ENCODE measurements around the gene ZSCAN10.
A peak's percentile ranks its signal among the peaks of the same experiment; 100 is the strongest.
"Not testable (repeated sequence)": the region's sequence is repeated elsewhere in the genome, so short reads cannot be mapped to it uniquely, and the experiment has no call there.

ZSCAN10 gene

GRCh38 chr16:3086596-3087242, 12.4 kb downstream of the ZSCAN10 start:
- no peak for DNase-seq (ENCODE audit: low read depth in 4 of 4, low spot score in 1 of 4)

- no peak for DNase-seq (ENCODE audit: low read depth in 4 of 4, low spot score in 1 of 4)
Observed at GRCh38 chr16:3085868-3086595, 13.1 kb downstream of the ZSCAN10 start.

GRCh38 chr16:3084969-3085670, 14.0 kb downstream of the ZSCAN10 start:
- DNase-seq (ENCODE audit: low read depth in 4 of 4, low spot score in 1 of 4), result no peak

- DNase-seq (ENCODE audit: low read depth in 4 of 4, low spot score in 1 of 4), result no peak
Observed at GRCh38 chr16:3084491-3084890, 14.6 kb downstream of the ZSCAN10 start.

- DNase-seq (ENCODE audit: low read depth in 4 of 4, low spot score in 1 of 4), result not testable (repeated sequence)
Observed at GRCh38 chr16:3083408-3083807, 15.7 kb downstream of the ZSCAN10 start.

GRCh38 chr16:3081957-3082356, 17.1 kb downstream of the ZSCAN10 start:
- DNase-seq (ENCODE audit: low read depth in 4 of 4, low spot score in 1 of 4), result not testable (repeated sequence)

- no peak for DNase-seq (ENCODE audit: low read depth in 4 of 4, low spot score in 1 of 4)
Observed at GRCh38 chr16:3080024-3080423, 19.1 kb downstream of the ZSCAN10 start.

GRCh38 chr16:3076577-3076976, 22.5 kb downstream of the ZSCAN10 start:
- no peak for DNase-seq (ENCODE audit: low read depth in 4 of 4, low spot score in 1 of 4)

GRCh38 chr16:3075946-3076345, 23.1 kb downstream of the ZSCAN10 start:
- DNase-seq (ENCODE audit: low read depth in 4 of 4, low spot score in 1 of 4), result not testable (repeated sequence)

GRCh38 chr16:3075523-3075915, 23.6 kb downstream of the ZSCAN10 start:
- no peak for DNase-seq (ENCODE audit: low read depth in 4 of 4, low spot score in 1 of 4)

- DNase-seq (ENCODE audit: low read depth in 4 of 4, low spot score in 1 of 4), result peak in 1 of 4 experiments; percentile 69
Observed at GRCh38 chr16:3074860-3075522, 24.1 kb downstream of the ZSCAN10 start.

- DNase-seq (ENCODE audit: low read depth in 4 of 4, low spot score in 1 of 4), result no peak
Observed at GRCh38 chr16:3073448-3073847, 25.6 kb downstream of the ZSCAN10 start.

GRCh38 chr16:3072576-3073263, 26.4 kb downstream of the ZSCAN10 start:
- DNase-seq (ENCODE audit: low read depth in 4 of 4, low spot score in 1 of 4), result not testable (repeated sequence)

- not testable (repeated sequence) for DNase-seq (ENCODE audit: low read depth in 4 of 4, low spot score in 1 of 4)
Observed at GRCh38 chr16:3072148-3072547, 26.9 kb downstream of the ZSCAN10 start.

- DNase-seq (ENCODE audit: low read depth in 4 of 4, low spot score in 1 of 4), result no peak
Observed at GRCh38 chr16:3071655-3072054, 27.4 kb downstream of the ZSCAN10 start.

GRCh38 chr16:3070608-3071111, 28.4 kb downstream of the ZSCAN10 start:
- DNase-seq (ENCODE audit: low read depth in 4 of 4, low spot score in 1 of 4), result no peak

- DNase-seq (ENCODE audit: low read depth in 4 of 4, low spot score in 1 of 4), result not testable (repeated sequence)
Observed at GRCh38 chr16:3069146-3069545, 29.9 kb downstream of the ZSCAN10 start.

GRCh38 chr16:3068487-3068886, 30.6 kb downstream of the ZSCAN10 start:
- no peak for DNase-seq (ENCODE audit: low read depth in 4 of 4, low spot score in 1 of 4)

- DNase-seq (ENCODE audit: low read depth in 4 of 4, low spot score in 1 of 4), result no peak
Observed at GRCh38 chr16:3066440-3066748, 32.7 kb downstream of the ZSCAN10 start.

- DNase-seq (ENCODE audit: low read depth in 4 of 4, low spot score in 1 of 4), result no peak
Observed at GRCh38 chr16:3065742-3066439, 33.2 kb downstream of the ZSCAN10 start.
